ENCODE results near the gene ZMYND11.
"Not testable (repeated sequence)": the region's sequence is repeated elsewhere in the genome, so short reads cannot be mapped to it uniquely, and the experiment has no call there.

Gene ZMYND11

GRCh38 chr10:290026-290725 is 154.9 kb downstream of the ZMYND11 start:
- no peak for TF ChIP-seq CTCF (IDR thresholded peaks at IDR 0.05; ENCODE audit: low read depth, low read length)
- no peak overlapping the region for H3K4me3 ChIP-seq (ENCODE audit: low read depth, low read length)

- H3K4me3 ChIP-seq (ENCODE audit: low read depth, low read length), result no peak overlapping the region
- TF ChIP-seq CTCF (IDR thresholded peaks at IDR 0.05; ENCODE audit: low read depth, low read length), result no peak
Observed at GRCh38 chr10:293636-294035, 158.4 kb downstream of the ZMYND11 start.

GRCh38 chr10:297567-297966 is 162.3 kb downstream of the ZMYND11 start:
- no peak for TF ChIP-seq CTCF (IDR thresholded peaks at IDR 0.05; ENCODE audit: low read depth, low read length)

GRCh38 chr10:298033-298432 is 162.8 kb downstream of the ZMYND11 start:
- no peak overlapping the region; the same call in 1 of the 2 replicates for H3K4me3 ChIP-seq (ENCODE audit: low read depth, low read length)
- TF ChIP-seq CTCF (IDR thresholded peaks at IDR 0.05; ENCODE audit: low read depth, low read length), result no peak

More at GRCh38 chr10:297567-297966, 162.3 kb downstream of the ZMYND11 start:
- peak overlapping the region; percentile 24 for H3K4me3 ChIP-seq (ENCODE audit: low read depth, low read length)

GRCh38 chr10:299512-299911 is 164.3 kb downstream of the ZMYND11 start:
- H3K4me3 ChIP-seq (ENCODE audit: low read depth, low read length), result no peak overlapping the region

GRCh38 chr10:299969-300368 is 164.7 kb downstream of the ZMYND11 start:
- no peak overlapping the region for H3K4me3 ChIP-seq (ENCODE audit: low read depth, low read length)
- no peak for TF ChIP-seq CTCF (IDR thresholded peaks at IDR 0.05; ENCODE audit: low read depth, low read length)

More at GRCh38 chr10:299512-299911, 164.3 kb downstream of the ZMYND11 start:
- no peak for TF ChIP-seq CTCF (IDR thresholded peaks at IDR 0.05; ENCODE audit: low read depth, low read length)

GRCh38 chr10:300580-300979 is 165.3 kb downstream of the ZMYND11 start:
- H3K4me3 ChIP-seq (ENCODE audit: low read depth, low read length), result not testable (repeated sequence)

- no peak overlapping the region for H3K4me3 ChIP-seq (ENCODE audit: low read depth, low read length)
- TF ChIP-seq CTCF (IDR thresholded peaks at IDR 0.05; ENCODE audit: low read depth, low read length), result no peak
Observed at GRCh38 chr10:301536-301935, 166.3 kb downstream of the ZMYND11 start.

Data from WI38 (cell line).